Left hindlimb (tissue), 1 donor: ENCODE measurements around the gene LRRC28.
"Not testable (repeated sequence)": the region's sequence is repeated elsewhere in the genome, so short reads cannot be mapped to it uniquely, and the experiment has no call there.

Experiments
- DNase-seq: peaks from one replicate; pipeline ENCODE4 v3.0.0-alpha.2; 2018

Gene LRRC28

DNA sequence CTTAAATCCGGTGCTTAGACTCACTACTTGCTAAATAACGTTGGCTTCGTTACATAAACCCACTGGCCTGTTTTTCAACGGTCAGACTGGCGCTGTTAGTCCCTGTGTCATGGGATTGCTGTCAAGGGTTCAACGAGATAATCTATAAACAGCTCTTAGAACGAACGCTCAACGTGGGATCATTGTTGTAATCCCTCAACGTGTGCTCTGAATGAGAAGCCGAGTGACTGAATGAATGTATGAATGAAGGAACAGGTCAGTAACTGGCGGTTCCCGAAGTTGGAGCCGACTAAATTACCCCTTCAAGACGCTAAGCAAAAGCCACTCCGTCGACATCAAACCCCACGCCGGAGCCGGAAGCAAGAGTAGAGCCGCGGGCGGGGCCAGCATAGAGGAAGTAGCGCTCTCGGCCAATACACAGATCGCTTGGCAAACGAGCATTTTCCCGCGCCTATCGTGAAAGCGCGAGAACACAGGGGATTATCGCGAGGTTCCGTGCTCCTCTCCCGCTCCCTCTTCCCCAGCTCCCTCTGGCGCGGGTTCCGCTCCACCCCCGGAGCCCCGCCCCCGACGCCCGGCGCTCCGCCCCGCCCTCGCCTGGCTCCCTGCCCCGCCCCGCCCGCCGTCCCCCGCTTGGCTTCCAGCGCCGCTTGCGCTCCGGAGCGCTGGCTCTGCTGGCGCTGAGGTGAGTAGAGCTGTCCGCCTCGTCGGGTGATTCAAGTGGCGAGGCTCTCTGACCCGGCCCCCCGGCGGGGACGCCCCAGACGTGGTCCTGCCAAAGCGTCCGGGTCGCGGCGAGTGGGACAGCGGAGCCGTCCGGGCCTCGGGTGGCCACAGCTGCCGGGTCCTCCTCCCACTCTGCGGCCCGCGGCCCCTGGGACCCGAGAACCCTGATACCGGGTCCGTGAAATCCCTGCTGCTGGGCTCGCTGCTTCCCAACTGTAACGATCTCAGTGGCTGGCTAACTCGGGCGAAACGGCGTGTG, at the start of gene LRRC28:
Gene LRRC28, plus strand, starts transcription at position 625 of the 985 bp plus-strand sequence. CDS start 4,477 bp downstream, outside the sequence.
- peak; percentile 99 for DNase-seq

DNA sequence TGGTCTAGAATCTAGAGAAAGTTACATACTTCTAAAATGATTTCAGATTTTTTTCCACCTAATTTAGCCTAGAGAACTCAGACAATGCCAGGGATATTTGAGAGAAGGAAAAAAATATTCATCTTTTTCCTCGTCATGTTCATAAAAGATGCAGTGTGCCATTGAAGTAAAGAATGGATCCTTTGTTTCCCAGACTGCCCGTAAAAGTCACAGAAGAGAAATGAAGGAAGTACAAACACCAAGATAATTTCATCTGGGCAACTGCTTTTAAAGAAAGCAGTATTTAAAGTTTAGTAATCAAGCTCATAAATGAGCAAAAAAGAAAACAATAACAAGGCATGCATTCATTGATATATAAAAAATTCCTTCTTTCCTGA, 49.1 kb upstream of the LRRC28 start:
- no peak for DNase-seq

DNA sequence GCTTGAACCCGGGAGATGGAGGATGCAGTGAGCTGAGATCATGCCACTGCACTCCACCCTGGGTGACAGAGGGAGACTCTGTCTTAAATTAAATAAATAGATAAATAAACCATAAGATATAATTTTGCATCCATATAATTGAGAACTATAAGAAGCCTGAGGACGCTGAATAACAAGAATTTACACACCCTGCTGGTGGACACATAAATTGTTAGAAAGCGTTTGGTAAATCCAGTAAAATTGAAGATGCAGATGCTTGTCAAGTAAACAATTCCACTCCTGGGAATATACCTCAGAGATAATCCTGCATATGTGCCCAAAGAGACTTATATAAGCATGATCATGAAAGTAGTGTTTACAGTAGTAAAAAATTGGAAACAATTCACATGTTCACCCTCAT, 43.6 kb upstream of the LRRC28 start:
- no peak for DNase-seq

DNA sequence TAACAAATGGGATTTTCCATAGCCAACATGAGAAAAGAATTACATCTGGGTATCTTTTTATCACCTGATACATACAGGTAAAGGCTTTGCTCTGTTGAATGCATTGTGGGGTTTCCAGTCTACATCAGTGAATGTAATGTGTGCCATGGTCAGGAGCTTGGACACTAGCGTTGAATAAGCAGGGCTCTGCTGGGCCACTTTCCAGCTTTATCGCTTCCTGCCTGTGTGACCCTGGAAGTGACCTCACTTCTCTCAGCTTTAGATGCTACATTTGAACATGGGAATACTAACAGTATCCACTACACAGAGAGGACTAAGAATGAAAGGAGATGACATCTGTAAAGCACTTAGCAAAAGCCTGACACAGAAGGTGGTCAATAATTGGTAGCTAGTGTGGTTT, 42.0 kb upstream of the LRRC28 start:
- DNase-seq = no peak

DNA sequence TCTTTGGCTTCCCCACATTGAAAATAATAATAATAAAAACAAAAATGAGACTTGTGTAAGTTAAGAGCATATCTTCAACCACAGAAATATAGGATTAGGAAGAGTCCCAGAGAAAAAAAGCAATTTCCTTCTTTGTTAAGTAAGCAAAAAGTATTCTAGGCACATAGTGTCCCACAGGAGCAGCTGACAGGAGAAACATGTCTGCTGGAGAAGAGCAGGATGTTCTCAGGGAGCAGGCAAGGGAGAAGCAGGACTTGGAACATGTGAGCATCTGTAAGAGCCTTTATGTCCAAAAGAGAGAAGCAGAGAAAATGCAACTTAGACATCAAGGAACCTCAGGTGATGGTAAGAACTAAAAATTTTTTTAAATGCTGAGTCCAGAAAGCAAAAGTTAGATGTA, 40.9 kb upstream of the LRRC28 start:
- DNase-seq = no peak

DNA sequence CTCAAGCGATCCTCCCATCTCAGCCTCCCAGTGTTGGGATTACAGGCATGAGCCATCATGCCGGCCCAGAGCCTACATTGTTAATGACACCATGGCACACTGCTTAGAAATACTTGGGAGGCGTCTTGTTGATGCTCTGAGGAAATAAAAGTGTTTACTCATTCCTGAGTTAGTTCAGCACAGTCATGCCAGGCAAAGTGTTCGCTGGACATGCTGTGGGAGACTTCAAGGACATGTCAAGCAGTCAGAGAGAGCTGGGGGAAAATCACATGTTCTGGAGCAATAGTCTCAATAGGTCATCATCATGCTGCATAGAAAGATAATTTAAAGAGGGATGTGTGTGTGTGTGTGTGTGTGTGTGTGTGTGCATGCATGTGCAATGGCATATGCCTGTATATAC, 39.4 kb upstream of the LRRC28 start:
- DNase-seq = no peak

DNA sequence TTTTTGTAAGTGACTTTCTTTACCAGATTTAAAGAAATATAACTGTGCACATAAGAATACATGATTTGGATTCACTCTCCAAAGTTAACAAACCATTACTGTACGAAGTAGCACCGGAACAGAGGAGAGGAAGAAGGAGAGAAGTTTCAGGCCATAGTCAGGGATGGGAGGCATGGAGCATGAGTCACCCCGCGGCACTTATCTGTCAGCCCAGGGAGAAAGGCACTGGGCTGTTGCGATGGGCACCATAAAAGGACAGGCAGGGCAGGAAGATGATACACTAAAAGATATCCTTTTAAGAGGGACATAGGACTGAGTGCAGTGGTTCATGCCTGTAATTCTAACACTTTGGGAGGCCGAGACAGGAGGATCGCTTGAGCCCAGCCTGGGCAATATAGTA, 38.9 kb upstream of the LRRC28 start:
- no peak for DNase-seq

DNA sequence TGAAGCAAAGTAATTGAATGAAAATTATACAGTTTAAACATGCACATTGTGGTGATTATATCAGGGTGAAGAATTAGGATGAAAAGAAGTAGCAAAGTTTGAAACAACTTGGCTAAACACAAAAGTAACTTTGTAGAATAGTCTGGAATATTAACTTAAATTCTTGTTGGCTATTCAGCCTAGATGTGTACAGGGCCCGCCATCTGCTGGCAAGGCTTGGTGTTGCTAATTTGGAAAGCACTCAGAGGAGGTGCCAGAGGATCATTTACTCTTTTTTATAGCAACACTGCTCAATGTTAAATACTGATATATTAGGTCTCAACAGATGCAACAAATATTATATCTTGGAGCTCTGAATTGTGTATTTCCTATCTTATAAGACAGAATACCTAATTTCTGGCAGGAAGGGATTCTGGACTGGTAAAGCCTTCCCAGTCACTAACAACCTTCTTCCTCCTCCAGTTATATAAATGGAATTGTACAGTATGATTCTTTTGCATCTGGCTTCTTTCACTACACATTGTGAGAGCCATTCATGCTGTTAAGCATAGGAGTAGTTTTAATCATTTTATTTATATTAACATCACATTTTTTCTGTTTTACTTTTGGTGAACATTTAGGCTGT, 38.0 kb upstream of the LRRC28 start:
- peak; percentile 69 for DNase-seq

DNA sequence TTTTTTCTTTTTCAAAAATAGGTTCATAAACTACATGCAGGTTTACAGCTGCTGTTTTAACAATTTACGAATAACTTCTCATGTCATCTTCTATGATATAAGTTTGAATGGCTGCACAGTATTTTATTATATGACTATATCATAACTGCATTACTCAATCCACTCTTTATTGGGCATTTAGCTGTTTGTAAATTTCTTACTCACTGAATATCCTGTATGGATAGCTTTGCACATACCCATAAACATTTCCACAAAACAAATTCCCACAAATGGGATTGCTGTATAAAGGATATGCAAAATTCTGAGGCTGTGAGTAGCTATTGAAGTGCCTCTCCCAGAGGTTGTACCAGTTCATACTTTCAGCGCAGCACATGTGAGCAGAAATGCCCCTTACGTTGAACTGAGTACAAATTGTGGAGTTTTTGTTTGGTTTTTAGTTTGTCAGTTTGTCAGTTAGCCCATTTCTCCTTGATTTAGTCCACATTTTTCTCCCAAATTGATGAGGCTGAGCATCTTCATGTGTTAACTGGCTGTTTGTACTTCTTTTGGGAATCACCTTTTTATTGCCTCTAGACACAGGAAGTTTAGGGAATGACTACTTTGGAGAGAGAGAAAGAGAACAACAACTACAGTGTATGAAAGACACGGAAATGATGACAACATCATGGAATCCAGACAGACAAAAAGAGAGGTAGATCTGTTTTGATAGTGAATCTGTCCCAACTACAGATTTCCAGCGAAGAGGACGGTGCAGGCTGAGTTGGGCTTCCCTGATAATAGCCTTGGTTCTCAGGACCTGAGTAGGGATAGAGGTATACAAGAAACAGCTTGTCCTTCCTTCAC, 26.7 kb upstream of the LRRC28 start:
- no peak for DNase-seq

DNA sequence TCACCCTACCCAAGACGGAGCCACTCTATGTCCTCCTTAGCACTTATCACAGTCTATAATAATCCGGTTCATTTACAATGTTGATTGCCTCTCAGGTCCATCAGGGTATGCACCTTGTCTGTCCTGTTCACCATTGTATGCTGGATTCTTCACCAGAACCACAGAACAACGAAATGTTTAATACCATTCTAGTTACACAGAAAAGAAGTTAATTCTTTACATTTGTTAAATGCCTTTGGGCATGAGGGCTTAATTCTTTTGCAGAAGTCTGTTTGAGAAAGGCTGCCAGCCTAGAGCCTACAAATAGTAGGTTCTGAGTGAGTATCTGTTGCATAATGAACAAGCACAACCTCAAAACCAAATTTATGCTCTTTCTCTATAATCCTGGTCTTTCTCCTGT, 24.5 kb upstream of the LRRC28 start:
- no peak for DNase-seq

DNA sequence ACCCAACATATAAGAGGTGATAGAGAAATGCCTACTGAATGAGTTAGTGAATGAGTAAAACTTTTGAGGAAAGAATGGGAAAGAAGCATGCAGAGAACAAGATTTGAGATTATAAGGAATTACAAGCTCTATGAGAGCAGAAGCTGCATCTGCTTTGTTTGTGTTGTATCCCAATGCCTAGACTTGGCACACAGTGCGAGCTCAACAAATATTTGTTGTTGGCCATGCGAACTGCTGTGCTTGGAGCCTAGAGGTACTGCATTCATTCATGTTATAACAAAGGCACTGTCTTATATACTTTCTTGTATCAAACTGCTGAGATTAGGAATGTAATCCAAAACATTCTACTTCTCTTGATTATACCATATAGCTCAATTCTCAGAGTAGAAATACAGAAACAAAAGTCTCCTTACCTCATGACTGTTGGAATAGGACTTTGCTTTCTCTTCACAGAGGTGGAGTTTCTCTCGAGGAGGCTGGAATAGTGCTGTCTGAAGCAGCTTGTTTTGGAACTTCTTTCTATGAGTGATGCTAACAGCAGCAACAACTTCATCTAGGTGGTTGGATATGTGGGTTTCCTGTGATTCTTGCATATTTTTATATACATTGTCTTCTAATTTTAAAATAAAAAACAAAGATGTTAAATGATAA, 23.0 kb upstream of the LRRC28 start:
- DNase-seq = no peak

DNA sequence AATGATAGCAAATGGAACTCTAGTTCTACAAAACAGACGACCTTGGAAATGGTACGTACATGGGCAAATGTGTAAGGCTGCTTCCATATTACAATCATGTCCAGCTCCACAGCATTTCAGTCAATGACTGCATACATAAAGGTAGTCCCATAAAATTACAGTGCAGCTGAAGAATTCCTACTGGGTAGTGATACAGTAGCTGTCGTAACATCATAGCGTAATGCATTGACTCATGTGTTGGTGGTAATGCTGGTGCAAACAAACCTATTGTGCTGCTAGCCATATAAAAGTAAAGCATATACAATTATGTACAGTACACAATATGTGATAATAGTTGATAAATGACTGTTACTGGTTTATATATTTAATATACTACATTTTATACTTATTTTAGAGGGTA, 20.4 kb upstream of the LRRC28 start:
- no peak for DNase-seq

DNA sequence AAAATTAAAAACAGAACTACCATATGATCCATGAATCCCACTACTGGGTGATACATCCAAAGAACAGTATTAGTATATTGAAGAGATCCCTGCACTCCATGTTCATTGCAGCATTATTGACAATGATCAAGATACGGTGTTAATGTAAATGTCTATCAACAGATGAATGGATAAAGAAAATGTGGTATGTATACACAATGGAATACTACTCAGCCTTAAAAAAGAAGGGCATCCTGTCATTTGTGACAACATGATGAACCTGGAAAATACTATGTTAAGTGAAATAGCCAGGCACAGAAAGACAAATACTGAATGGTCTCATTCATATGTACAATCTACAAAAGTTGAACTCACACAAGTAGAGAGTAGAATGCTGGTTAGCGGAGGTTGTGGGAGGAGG, 18.5 kb upstream of the LRRC28 start:
- no peak for DNase-seq

DNA sequence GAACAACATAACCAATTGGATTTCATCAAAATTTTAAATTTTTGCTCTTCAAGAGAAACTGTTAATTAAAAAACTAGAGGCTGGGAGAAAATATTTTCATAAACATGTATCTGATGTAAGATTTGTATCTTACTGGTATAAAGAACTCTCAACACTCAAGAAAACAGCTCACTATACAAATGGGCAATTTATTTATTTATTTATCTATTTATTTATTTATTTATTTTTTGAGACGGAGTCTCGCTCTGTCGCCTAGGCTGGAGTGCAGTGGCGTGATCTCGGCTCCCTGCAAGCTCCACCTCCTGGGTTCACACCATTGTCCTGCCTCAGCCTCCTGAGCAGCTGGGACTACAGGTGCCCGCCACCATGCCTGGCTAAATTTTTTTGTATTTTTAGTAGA, 17.1 kb upstream of the LRRC28 start:
- DNase-seq = not testable (repeated sequence)

DNA sequence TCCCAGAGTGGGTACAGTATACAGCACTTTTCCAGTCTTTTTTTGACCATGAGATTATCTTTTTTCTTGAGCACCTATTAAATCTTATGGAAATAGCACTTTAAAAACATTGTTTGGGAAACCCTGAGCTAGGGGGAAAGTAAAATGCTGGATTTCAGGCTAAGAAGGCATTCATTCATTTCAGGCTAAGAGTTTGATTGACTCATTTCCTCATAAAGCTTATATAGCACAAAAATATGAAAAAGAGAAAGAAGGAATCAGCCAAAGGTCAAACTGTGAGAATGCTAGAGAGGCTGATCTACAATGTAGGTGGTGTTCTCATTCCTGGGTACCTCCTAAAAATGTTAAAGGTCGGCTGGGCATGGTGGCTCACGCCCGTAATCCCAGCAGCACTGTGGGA, 12.4 kb upstream of the LRRC28 start:
- no peak for DNase-seq

DNA sequence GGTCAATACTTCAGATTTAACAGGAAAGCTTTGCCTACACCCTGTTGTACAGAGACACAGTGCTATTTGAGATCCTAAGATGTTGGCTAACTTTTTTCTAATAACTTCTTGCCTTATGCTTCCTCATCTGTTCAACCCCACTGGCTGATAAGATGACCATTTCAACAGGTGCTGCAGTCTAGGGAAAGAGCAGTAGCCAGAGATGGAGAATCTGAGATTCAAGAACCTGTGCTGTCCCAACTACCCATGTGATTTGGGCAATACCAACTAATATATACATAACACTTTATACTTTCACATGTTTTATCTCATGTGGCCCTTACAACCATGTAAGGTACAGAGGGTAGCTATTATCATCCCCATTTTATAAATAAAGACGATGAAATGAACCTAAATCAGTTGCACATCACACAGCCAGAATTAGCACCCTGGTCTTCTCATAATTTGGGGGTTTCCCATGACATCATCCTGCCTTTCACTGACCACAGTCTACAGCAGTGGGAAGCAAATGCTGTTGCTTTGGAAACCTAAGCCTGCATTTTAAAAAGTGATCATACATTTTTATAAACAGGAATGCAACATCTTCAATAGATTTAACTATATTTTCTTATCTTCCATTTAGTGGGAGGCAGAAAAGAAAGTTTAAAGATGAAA, 11.6 kb upstream of the LRRC28 start:
- no peak for DNase-seq

DNA sequence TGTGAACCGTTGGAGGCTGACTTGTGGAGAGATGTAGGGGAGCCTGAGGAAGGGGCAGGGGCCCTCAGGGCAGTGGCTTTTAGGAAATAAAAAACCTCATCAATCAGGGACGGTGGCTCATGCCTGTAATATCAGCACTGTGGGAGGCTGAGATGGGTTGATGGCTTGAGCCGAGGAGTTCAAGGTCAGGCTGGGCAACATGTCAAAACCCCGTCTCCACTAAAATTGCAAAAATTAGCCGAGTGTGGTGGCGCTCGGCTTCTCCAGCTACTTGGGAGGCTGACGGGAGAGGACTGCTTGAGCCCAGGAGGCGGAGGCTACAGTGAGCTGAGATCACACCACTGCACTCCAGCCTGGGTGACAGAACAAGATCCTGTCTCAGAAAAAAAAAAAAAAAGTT, 9.5 kb upstream of the LRRC28 start:
- no peak for DNase-seq

DNA sequence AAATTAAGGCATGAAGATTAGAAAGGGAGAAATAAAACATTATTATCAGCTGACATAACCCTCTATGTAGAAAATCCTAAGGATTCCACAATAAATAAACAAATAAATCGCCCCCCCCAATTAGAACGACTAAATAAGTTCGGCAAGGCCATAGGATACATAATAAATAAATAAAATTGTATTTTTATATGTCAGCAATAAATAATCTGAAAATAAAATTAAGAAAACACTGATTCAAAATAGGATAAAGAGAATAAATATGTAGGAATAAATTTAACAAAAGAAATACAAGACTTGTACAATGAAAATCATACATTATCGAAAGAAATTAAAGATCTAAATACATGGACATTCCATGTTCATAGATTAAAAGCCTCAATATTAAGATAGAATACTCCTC, 7.0 kb upstream of the LRRC28 start:
- DNase-seq = no peak

DNA sequence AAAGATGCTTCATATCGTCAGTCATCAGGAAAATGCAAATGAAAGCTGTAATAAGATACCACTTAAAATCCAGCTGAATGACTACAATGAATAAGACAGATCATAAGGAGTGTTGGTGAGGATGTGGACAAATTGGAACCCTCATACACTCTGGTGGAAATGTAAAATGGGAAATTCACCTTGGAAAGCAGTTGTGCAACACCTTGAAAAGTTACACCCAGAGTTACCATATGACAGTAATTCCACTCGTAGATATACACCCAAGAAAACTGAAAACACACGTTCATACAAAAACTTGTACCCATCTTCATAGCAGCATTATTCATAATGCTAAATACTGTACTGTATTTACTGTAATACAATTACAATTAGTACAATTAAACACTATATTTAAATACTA, 4.2 kb upstream of the LRRC28 start:
- DNase-seq = no peak

DNA sequence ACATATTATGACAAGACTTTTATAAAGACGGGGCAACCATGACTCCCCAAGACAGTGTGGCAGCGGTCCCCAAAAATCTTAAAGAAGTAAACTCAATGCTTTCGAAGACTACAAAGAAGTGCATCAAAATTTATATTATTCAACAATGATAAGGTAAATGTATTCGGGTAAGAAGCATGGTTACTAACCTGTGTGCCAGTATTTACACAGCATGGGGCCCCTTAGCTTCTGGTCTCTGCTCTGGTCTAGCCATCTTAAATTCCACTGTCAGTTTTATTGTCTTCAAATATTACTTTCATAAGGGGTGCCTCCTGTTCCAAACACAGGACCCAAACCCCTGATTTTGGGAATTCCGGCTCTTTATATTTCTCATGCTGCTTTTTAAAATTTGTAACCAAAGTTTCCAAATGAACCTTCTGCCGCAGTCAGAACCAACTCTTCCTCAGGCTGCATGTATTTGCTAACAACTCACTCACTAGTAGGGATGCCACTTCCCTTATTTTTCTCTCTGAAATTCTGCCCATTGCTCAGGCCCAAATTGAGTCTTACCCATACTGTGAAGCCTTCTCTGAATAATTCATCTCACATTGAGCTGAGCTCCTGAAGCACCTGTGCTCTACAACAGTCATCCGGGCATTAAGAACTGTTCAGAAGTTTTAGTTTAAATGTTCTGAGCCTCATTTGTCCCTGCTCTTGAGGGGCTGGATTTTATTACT, 3.1 kb upstream of the LRRC28 start:
- DNase-seq = no peak

DNA sequence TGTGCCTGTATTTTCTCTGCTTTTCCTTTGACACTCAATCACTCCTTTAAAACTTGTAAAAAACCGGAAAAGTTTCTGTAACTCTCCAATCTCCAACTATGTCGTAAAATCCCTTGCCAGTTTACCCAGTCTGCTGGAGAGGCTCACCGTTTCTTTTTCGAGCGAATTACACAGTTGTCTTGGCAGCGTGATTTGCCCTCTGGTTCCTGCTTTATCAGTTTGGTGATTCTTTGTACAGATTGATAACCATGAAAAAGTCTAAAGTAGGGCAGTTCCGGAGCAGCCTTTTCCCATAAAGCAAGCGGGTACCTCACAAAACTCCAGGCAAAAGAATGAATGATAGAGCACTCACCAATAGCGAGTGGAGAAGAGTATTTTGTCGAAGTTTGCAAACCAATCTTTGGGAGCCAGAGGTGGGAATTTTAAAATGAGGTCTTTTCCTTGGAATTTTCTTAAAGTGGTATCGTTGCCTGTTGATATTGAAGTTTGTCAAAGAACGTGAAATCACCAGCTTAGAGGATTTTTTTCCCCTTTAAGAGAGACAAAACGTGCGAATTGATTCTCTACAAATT, 1.9 kb upstream of the LRRC28 start, which contains the start of gene TTC23:
Gene TTC23, minus strand, starts transcription at position 312 of the 572 bp plus-strand sequence. CDS start 20,869 bp downstream, outside the sequence.
- DNase-seq = peak; percentile 67
